Left ventricle myocardium inferior (tissue), 1 donor: ENCODE measurements around the gene TRPV3. TPM values are rescaled to one million over a fixed set of nuclear protein-coding genes. Genes with fewer than 3 reads are reported as not detected.

ENCODE experiments used
- DNase-seq: peaks from one replicate; pipeline ENCODE4 v3.0.0-alpha.2; 2020
- H3K27ac ChIP-seq: fragments of 200-600 bp; replicated peaks from 2 replicates; pipeline ENCODE4 v1.8.0; 2021
- H3K27me3 ChIP-seq: fragments of 200-600 bp; 2 replicates; pipeline ENCODE4 v1.8.0; 2021; ENCODE audit warnings: low read depth
- H3K36me3 ChIP-seq: fragments of 200-600 bp; 2 replicates; pipeline ENCODE4 v1.8.0; 2021
- H3K4me1 ChIP-seq: fragments of 200-600 bp; 2 replicates; pipeline ENCODE4 v1.8.0; 2021
- H3K4me3 ChIP-seq: fragments of 200-600 bp; 2 replicates; pipeline ENCODE4 v1.8.0; 2021; ENCODE audit warnings: mild to moderate bottlenecking, moderate library complexity
- H3K9me3 ChIP-seq: fragments of 200-600 bp; replicated peaks from 2 replicates; pipeline ENCODE4 v1.8.0; 2021
- CTCF ChIP-seq: fragments of 200-600 bp; IDR thresholded peaks from 2 replicates; pipeline ENCODE4 v1.8.0; 2021; ENCODE audit warnings: antibody characterized with exemption, mild to moderate bottlenecking, borderline replicate concordance
- intact Hi-C: fragments of 100-400 bp; cut with micrococcal nuclease; formaldehyde crosslinking; loops from one replicate; pipeline ENCODE4 v1.11.0; 2022
- total RNA-seq: library from RNA; stranded (reverse); fragmentation: NEBNext Ultra II Directional; extraction: Animal tissue kit (Norgen Biotek cat#: 25700); gene quantifications from one replicate; pipeline ENCODE4 v1.2.1, GENCODE V29; 2021
- donor health status: DM: no; HTN: yes; CAD: no; lungs with severe emphysema.

Gene TRPV3
- total RNA-seq, 1 donor from 2014 or later: 1.0 TPM

DNA sequence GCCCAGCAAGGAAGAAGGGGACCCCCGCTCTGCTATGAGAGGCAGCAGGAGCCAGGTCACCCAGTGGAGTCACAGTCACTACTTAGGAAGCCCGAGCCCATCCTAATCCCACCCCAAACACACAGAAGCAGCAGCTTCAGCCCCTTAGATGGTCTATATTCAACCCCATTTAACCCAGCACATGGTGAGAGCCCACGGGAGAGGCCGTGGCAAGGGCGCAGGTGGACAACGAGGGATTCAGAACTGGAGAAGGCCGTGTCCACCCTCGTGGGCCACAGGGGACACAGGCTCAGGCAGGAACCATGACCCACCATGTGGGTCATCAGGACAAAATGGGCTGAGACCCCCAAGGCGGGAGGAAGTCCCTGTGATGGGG, 1.6 kb upstream of the TRPV3 start:
- H3K4me3 ChIP-seq: no peak overlapping the region
- no peak overlapping the region for H3K27ac ChIP-seq
- H3K36me3 ChIP-seq: no peaks in the 10 kb centered on the region
- peaks cover 9% of the 10 kb centered on the region for H3K4me1 ChIP-seq
- intact Hi-C loops: no loop called here
- no peaks in the 10 kb centered on the region for H3K9me3 ChIP-seq
- peaks cover 24% of the 10 kb centered on the region for H3K27me3 ChIP-seq
- no peak for TF ChIP-seq CTCF
- DNase-seq: no peak

- no peak for DNase-seq
- H3K27ac ChIP-seq: no peak overlapping the region
- H3K36me3 ChIP-seq: no peaks in the 10 kb centered on the region
- H3K9me3 ChIP-seq: no peaks in the 10 kb centered on the region
- intact Hi-C loops: no loop called here
- H3K4me3 ChIP-seq: no peak overlapping the region
- H3K4me1 ChIP-seq: peaks cover 9% of the 10 kb centered on the region
- peaks cover 24% of the 10 kb centered on the region for H3K27me3 ChIP-seq
- no peak for TF ChIP-seq CTCF
Measured at GRCh38 chr17:3558603-3559269, 1.1 kb upstream of the TRPV3 start.

GRCh38 chr17:3556916-3557767, 470 bp downstream of the TRPV3 start:
- Histone ChIP-seq H3K4me3 (no peak overlapping the region), H3K27me3 (peaks cover 24% of the 10 kb centered on the region), H3K27ac (no peak overlapping the region), H3K9me3 (no peaks in the 10 kb centered on the region), H3K4me1 (no peaks in the 10 kb centered on the region), H3K36me3 (no peaks in the 10 kb centered on the region)
- no peak for DNase-seq
- TF ChIP-seq CTCF: no peak
- intact Hi-C loops: no loop called here

DNA sequence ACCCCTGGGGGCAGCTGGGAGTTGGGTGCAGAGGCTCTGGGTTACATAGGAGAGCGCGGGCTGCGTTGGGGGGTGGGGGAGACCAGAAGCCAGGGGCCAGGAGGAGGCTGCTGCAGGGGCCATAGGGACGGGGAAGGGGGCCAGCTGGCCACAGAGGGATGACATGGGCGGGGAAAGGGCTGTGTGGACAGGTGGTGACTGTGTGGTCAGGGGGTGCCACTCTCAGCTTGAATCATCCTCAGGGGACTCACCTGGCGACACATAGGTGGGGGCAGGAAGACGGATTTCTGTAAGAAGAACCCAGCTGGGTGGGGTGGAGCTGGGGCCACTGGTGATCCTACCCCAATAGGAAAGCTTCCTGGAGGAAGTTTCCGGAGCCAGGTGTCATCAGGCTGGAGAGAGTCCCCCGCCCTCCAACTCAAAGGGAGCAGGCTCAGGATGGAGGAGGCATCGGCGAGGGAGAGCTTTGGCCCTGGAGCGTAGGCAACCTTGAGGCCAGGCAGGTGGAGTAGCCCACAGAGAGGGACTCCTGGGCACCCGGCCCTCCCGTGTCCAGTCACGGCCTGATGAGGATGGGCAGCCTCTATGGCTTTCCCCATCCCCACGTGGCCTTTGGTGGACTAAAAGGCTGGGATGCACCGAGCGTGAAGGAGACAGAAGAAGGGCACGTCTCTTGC, 1.2 kb downstream of the TRPV3 start:
- TF ChIP-seq CTCF: no peak
- no peak overlapping the region for H3K4me3 ChIP-seq
- H3K27ac ChIP-seq: no peak overlapping the region
- no peaks in the 10 kb centered on the region for H3K9me3 ChIP-seq
- H3K36me3 ChIP-seq: no peaks in the 10 kb centered on the region
- no peaks in the 10 kb centered on the region for H3K4me1 ChIP-seq
- intact Hi-C loops: no loop called here
- peaks cover 24% of the 10 kb centered on the region for H3K27me3 ChIP-seq
- DNase-seq: no peak

- no peaks in the 10 kb centered on the region for H3K36me3 ChIP-seq
- H3K27me3 ChIP-seq: peaks cover 24% of the 10 kb centered on the region
- no peak overlapping the region for H3K4me3 ChIP-seq
- intact Hi-C loops: no loop called here
- no peak overlapping the region for H3K27ac ChIP-seq
- H3K9me3 ChIP-seq: no peaks in the 10 kb centered on the region
- DNase-seq: no peak
- no peak for TF ChIP-seq CTCF
- H3K4me1 ChIP-seq: no peaks in the 10 kb centered on the region
Measured at GRCh38 chr17:3555189-3555796, 2.3 kb downstream of the TRPV3 start.
